ENCODE results near the gene TMEM86A.
"Not testable (repeated sequence)": the region's sequence is repeated elsewhere in the genome, so short reads cannot be mapped to it uniquely, and the experiment has no call there.

The TMEM86A gene

GRCh38 chr11:18668131-18668530 is 30.4 kb upstream of the TMEM86A start:
- Histone ChIP-seq H3K27me3 (ENCODE audit: insufficient read depth, low read depth) (no peaks in the 10 kb centered on the region), H3K4me3 (IDR thresholded peaks at IDR 0.05; ENCODE audit: insufficient read depth, low read depth, low read length) (no peak overlapping the region), H3K9ac (no peak overlapping the region), H3K79me2 (ENCODE audit: insufficient read depth, low read depth) (no peaks in the 10 kb centered on the region), H3K4me2 (no peak overlapping the region), H3K36me3 (ENCODE audit: insufficient read depth) (no peaks in the 10 kb centered on the region), H3K4me1 (ENCODE audit: low read depth, poor library complexity, severe bottlenecking) (no peaks in the 10 kb centered on the region), H2AFZ (ENCODE audit: low read depth) (no peak overlapping the region), H3K27ac (no peak overlapping the region), H4K20me1 (ENCODE audit: insufficient read depth) (no peaks in the 10 kb centered on the region)
- no peak for TF ChIP-seq CTCF (conservative IDR thresholded peaks at IDR 0.05; ENCODE audit: low read depth, low read length)

GRCh38 chr11:18669219-18669596 is 29.4 kb upstream of the TMEM86A start:
- Histone ChIP-seq H3K9ac (no peak overlapping the region), H3K4me1 (ENCODE audit: low read depth, poor library complexity, severe bottlenecking) (no peaks in the 10 kb centered on the region), H3K27me3 (ENCODE audit: insufficient read depth, low read depth) (no peaks in the 10 kb centered on the region), H3K4me3 (IDR thresholded peaks at IDR 0.05; ENCODE audit: insufficient read depth, low read depth, low read length) (no peak overlapping the region), H3K27ac (no peak overlapping the region), H3K79me2 (ENCODE audit: insufficient read depth, low read depth) (no peaks in the 10 kb centered on the region), H3K36me3 (ENCODE audit: insufficient read depth) (no peaks in the 10 kb centered on the region), H3K4me2 (no peak overlapping the region), H2AFZ (ENCODE audit: low read depth) (no peak overlapping the region), H4K20me1 (ENCODE audit: insufficient read depth) (no peaks in the 10 kb centered on the region)
- no peak for TF ChIP-seq CTCF (conservative IDR thresholded peaks at IDR 0.05; ENCODE audit: low read depth, low read length)

DNA sequence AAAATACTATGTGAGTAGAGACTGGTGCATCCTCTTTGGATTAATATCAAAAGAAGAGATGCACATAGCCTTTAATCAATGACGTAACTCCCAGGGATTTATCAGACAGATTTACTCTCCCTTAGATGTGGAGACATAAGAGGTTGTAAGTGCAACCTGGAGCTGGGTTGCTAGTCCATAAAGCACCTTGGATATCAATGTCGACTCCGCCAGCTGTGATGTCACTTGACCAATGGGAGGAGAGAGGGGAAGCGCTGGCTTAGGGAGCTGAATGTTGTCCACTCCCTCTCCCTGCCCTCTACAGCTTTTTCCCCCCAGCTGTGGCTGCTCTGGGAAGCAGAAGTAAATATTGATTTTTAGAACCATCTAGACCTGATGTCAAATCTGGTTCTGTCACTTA is 28.9 kb upstream of the TMEM86A start:
- Histone ChIP-seq H3K27me3 (ENCODE audit: insufficient read depth, low read depth) (no peaks in the 10 kb centered on the region), H3K27ac (no peak overlapping the region), H3K4me3 (IDR thresholded peaks at IDR 0.05; ENCODE audit: insufficient read depth, low read depth, low read length) (no peak overlapping the region), H4K20me1 (ENCODE audit: insufficient read depth) (no peaks in the 10 kb centered on the region), H3K4me2 (no peak overlapping the region), H2AFZ (ENCODE audit: low read depth) (no peak overlapping the region), H3K9ac (no peak overlapping the region), H3K4me1 (ENCODE audit: low read depth, poor library complexity, severe bottlenecking) (no peaks in the 10 kb centered on the region), H3K79me2 (ENCODE audit: insufficient read depth, low read depth) (no peaks in the 10 kb centered on the region), H3K36me3 (ENCODE audit: insufficient read depth) (no peaks in the 10 kb centered on the region)
- no peak for TF ChIP-seq CTCF (conservative IDR thresholded peaks at IDR 0.05; ENCODE audit: low read depth, low read length)

DNA sequence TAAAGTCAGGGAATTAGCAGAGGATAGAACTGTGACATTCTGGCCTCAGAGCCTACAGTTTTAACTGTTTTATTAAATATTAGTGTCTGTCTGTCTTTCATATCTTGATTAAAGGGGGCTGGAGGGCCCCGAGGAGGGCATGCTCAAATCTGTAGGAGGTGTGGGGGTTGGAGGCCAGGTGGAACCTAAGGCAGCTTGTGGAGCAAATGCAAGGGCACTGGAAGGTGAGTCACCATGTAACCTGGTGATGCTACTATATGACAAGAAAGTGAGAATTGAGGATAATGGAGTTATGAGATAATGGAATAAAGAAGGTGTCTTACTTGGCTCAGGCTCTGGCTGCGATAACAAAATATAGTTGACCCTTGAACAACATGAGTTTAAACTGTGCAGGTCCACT is 27.3 kb upstream of the TMEM86A start:
- Histone ChIP-seq H3K4me3 (IDR thresholded peaks at IDR 0.05; ENCODE audit: insufficient read depth, low read depth, low read length) (no peak overlapping the region), H2AFZ (ENCODE audit: low read depth) (no peak overlapping the region), H3K79me2 (ENCODE audit: insufficient read depth, low read depth) (no peaks in the 10 kb centered on the region), H3K9ac (no peak overlapping the region), H3K27me3 (ENCODE audit: insufficient read depth, low read depth) (no peaks in the 10 kb centered on the region), H3K4me2 (no peak overlapping the region), H4K20me1 (ENCODE audit: insufficient read depth) (no peaks in the 10 kb centered on the region), H3K36me3 (ENCODE audit: insufficient read depth) (no peaks in the 10 kb centered on the region), H3K27ac (no peak overlapping the region), H3K4me1 (ENCODE audit: low read depth, poor library complexity, severe bottlenecking) (no peaks in the 10 kb centered on the region)
- TF ChIP-seq CTCF (conservative IDR thresholded peaks at IDR 0.05; ENCODE audit: low read depth, low read length), result no peak

DNA sequence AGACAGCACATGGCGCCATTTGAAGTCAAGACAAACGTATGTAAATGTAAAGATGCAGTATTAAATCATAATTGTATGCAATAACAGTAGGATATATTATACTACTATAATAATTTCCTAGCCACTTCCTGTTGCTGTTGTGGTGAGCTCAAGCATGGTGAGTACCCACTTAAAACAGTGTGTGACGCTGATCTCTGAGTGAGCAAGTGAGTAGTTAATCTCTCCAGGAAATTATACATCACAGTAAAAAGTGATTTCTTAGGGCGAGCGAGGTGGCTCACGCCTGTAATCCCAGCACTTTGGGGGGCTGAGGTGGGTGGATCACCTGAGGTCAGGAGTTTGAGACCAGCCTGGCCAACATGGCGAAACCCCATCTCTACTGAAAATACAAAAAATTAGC is 26.4 kb upstream of the TMEM86A start:
- H3K36me3 ChIP-seq (ENCODE audit: insufficient read depth); H3K27ac ChIP-seq; H3K79me2 ChIP-seq (ENCODE audit: insufficient read depth, low read depth); H3K4me1 ChIP-seq (ENCODE audit: low read depth, poor library complexity, severe bottlenecking); H2AFZ ChIP-seq (ENCODE audit: low read depth); H3K27me3 ChIP-seq (ENCODE audit: insufficient read depth, low read depth); H4K20me1 ChIP-seq (ENCODE audit: insufficient read depth); H3K9ac ChIP-seq; H3K4me3 ChIP-seq (IDR thresholded peaks at IDR 0.05; ENCODE audit: insufficient read depth, low read depth, low read length); H3K4me2 ChIP-seq: not testable (repeated sequence)
